IPS-15b (cell line): ENCODE data around the gene TGFBR3L.

Experiments
- H3K27me3 ChIP-seq: one replicate; pipeline ENCODE4 v1.6.1; 2013; ENCODE audit warnings: low read length; ENCODE audit not compliant: control insufficient read depth, insufficient read depth
- H3K36me3 ChIP-seq: one replicate; pipeline ENCODE4 v1.6.1; 2013; ENCODE audit warnings: low read length; ENCODE audit not compliant: control insufficient read depth, insufficient read depth
- H3K4me1 ChIP-seq: one replicate; pipeline ENCODE4 v1.6.1; 2013; ENCODE audit warnings: mild to moderate bottlenecking, low read length; ENCODE audit not compliant: control insufficient read depth, insufficient read depth
- H3K4me3 ChIP-seq: one replicate; pipeline ENCODE4 v1.5.1; 2013; ENCODE audit warnings: low read depth, low read length
- H3K9ac ChIP-seq: one replicate; pipeline ENCODE4 v1.6.1; 2013; ENCODE audit warnings: low read depth, mild to moderate bottlenecking, low read length
- H3K9me3 ChIP-seq: one replicate; pipeline ENCODE4 v1.6.1; 2013; ENCODE audit warnings: mild to moderate bottlenecking, low read length; ENCODE audit not compliant: control insufficient read depth, insufficient read depth

TGFBR3L gene

GRCh38 chr19:7909471-7910067 lies 5.1 kb upstream of the TGFBR3L start:
- no peak overlapping the region for H3K9ac ChIP-seq
- peaks cover under 1% of the 10 kb centered on the region for H3K27me3 ChIP-seq
- no peak overlapping the region for H3K4me3 ChIP-seq
- H3K4me1 ChIP-seq, result peaks cover 2% of the 10 kb centered on the region
- no peaks in the 10 kb centered on the region for H3K9me3 ChIP-seq
- peaks cover 28% of the 10 kb centered on the region for H3K36me3 ChIP-seq

- Histone ChIP-seq H3K4me1 (no peaks in the 10 kb centered on the region), H3K36me3 (peaks cover 27% of the 10 kb centered on the region), H3K27me3 (peaks cover 8% of the 10 kb centered on the region), H3K9ac (no peak overlapping the region), H3K4me3 (no peak overlapping the region), H3K9me3 (no peaks in the 10 kb centered on the region)
Measured at GRCh38 chr19:7910321-7911161, 4.1 kb upstream of the TGFBR3L start.

GRCh38 chr19:7911508-7912143 lies 3.0 kb upstream of the TGFBR3L start:
- Histone ChIP-seq H3K4me3 (no peak overlapping the region), H3K4me1 (no peaks in the 10 kb centered on the region), H3K27me3 (peaks cover 12% of the 10 kb centered on the region), H3K36me3 (peaks cover 19% of the 10 kb centered on the region), H3K9me3 (no peaks in the 10 kb centered on the region), H3K9ac (no peak overlapping the region)

GRCh38 chr19:7912144-7912696 lies 2.4 kb upstream of the TGFBR3L start:
- Histone ChIP-seq H3K36me3 (peaks cover 19% of the 10 kb centered on the region), H3K9ac (no peak overlapping the region), H3K27me3 (peaks cover 16% of the 10 kb centered on the region), H3K4me3 (no peak overlapping the region), H3K9me3 (no peaks in the 10 kb centered on the region), H3K4me1 (no peaks in the 10 kb centered on the region)

GRCh38 chr19:7912697-7913564 lies 1.7 kb upstream of the TGFBR3L start:
- H3K4me3 ChIP-seq, result no peak overlapping the region
- no peaks in the 10 kb centered on the region for H3K4me1 ChIP-seq
- H3K9me3 ChIP-seq, result no peaks in the 10 kb centered on the region
- no peak overlapping the region for H3K9ac ChIP-seq
- peaks cover 19% of the 10 kb centered on the region for H3K36me3 ChIP-seq
- H3K27me3 ChIP-seq, result peaks cover 21% of the 10 kb centered on the region

GRCh38 chr19:7913652-7914051 lies 978 bp upstream of the TGFBR3L start:
- Histone ChIP-seq H3K4me1 (no peaks in the 10 kb centered on the region), H3K36me3 (peaks cover 19% of the 10 kb centered on the region), H3K4me3 (no peak overlapping the region), H3K9me3 (no peaks in the 10 kb centered on the region), H3K27me3 (peaks cover 28% of the 10 kb centered on the region), H3K9ac (no peak overlapping the region)

GRCh38 chr19:7914099-7914498 lies 531 bp upstream of the TGFBR3L start:
- H3K9ac ChIP-seq, result no peak overlapping the region
- no peak overlapping the region for H3K4me3 ChIP-seq
- H3K27me3 ChIP-seq, result peaks cover 30% of the 10 kb centered on the region
- H3K4me1 ChIP-seq, result no peaks in the 10 kb centered on the region
- peaks cover 19% of the 10 kb centered on the region for H3K36me3 ChIP-seq
- H3K9me3 ChIP-seq, result no peaks in the 10 kb centered on the region

GRCh38 chr19:7915250-7916102 lies 846 bp downstream of the TGFBR3L start:
- Histone ChIP-seq H3K9ac (no peak overlapping the region), H3K36me3 (peaks cover 15% of the 10 kb centered on the region), H3K9me3 (no peaks in the 10 kb centered on the region), H3K27me3 (peaks cover 30% of the 10 kb centered on the region), H3K4me1 (peaks cover 2% of the 10 kb centered on the region), H3K4me3 (peak overlapping the region; percentile 30)

- Histone ChIP-seq H3K27me3 (peaks cover 30% of the 10 kb centered on the region), H3K4me1 (peaks cover 2% of the 10 kb centered on the region), H3K36me3 (peaks cover 9% of the 10 kb centered on the region), H3K9ac (no peak overlapping the region), H3K9me3 (no peaks in the 10 kb centered on the region), H3K4me3 (peak overlapping the region; percentile 67)
Measured at GRCh38 chr19:7916103-7916954, 1.7 kb downstream of the TGFBR3L start.

- no peak overlapping the region for H3K9ac ChIP-seq
- H3K4me1 ChIP-seq, result peaks cover 4% of the 10 kb centered on the region
- peak overlapping the region; percentile 67 for H3K4me3 ChIP-seq
- H3K9me3 ChIP-seq, result no peaks in the 10 kb centered on the region
- peaks cover 30% of the 10 kb centered on the region for H3K27me3 ChIP-seq
- H3K36me3 ChIP-seq, result peaks cover 4% of the 10 kb centered on the region
Measured at GRCh38 chr19:7916955-7917266, 2.3 kb downstream of the TGFBR3L start.
